IPS-20b (cell line): ENCODE data around the gene PCDH18.

Experiments used
- H3K27ac ChIP-seq: one replicate; pipeline ENCODE4 v1.5.1; 2013; ENCODE audit warnings: low read length
- H3K27me3 ChIP-seq: 2 replicates; pipeline ENCODE4 v1.6.1; 2013; ENCODE audit warnings: mild to moderate bottlenecking, low read length, inconsistent platforms; ENCODE audit not compliant: insufficient read depth
- H3K36me3 ChIP-seq: 2 replicates; pipeline ENCODE4 v1.6.1; 2013; ENCODE audit warnings: low read depth, mild to moderate bottlenecking, inconsistent platforms, low read length, moderate library complexity; ENCODE audit not compliant: insufficient read depth
- H3K4me1 ChIP-seq: 2 replicates; pipeline ENCODE4 v1.6.1; 2013; ENCODE audit warnings: mild to moderate bottlenecking, control low read depth, inconsistent platforms, low read length, moderate library complexity; ENCODE audit not compliant: insufficient read depth
- H3K4me3 ChIP-seq: 2 replicates; pipeline ENCODE4 v1.5.1; 2013; ENCODE audit warnings: mild to moderate bottlenecking, low read length, inconsistent platforms
- H3K9ac ChIP-seq: 2 replicates; pipeline ENCODE4 v1.6.1; 2013; ENCODE audit warnings: low read depth, mild to moderate bottlenecking, inconsistent platforms, low read length, moderate library complexity
- H3K9me3 ChIP-seq: 2 replicates; pipeline ENCODE4 v1.6.1; 2013; ENCODE audit warnings: mild to moderate bottlenecking, low read depth, low read length, inconsistent platforms; ENCODE audit not compliant: insufficient read depth

PCDH18 gene

GRCh38 chr4:137531986-137532868, at the start of gene PCDH18:
Gene PCDH18, minus strand, starts transcription at chr4:137532494. Its CDS starts 406 bp downstream, at chr4:137532088.
- Histone ChIP-seq H3K4me3 (peak within 1 kb of the TSS; percentile 90), H3K27ac (peak within 1 kb of the TSS; percentile 54), H3K9me3 (no peaks in the 10 kb centered on the region), H3K27me3 (no peaks in the 10 kb centered on the region), H3K4me1 (peaks cover 47% of the 10 kb centered on the region), H3K36me3 (peaks cover 34% of the 10 kb centered on the region), H3K9ac (peak within 1 kb of the TSS; percentile 84)

- Histone ChIP-seq H3K9me3 (no peaks in the 10 kb centered on the region), H3K36me3 (no peaks in the 10 kb centered on the region), H3K9ac (no peak overlapping the region), H3K27me3 (no peaks in the 10 kb centered on the region), H3K4me1 (no peaks in the 10 kb centered on the region), H3K4me3 (no peak overlapping the region), H3K27ac (no peak overlapping the region)
Measured at GRCh38 chr4:137576446-137576845, 44.2 kb upstream of the PCDH18 start.

DNA sequence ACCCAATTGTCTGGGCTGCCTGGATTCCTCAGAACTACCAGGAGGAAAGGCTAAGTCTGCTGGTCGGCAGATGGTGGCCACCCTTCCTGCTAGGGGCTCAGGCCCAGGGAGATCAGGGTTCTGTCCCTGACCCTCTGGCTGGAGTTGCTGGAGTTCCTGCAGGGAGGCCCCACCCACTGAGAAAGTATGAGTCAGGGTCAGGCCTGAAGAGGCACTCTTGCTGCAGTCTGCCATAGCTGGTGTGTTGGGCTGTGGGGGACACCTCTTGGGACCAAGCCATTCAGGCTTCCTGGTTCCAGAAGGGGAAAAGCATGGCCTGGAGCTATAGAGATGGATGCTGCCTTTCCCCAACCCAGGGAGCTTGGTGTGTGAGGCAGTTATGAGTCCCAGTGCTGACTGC, 40.4 kb upstream of the PCDH18 start:
- Histone ChIP-seq H3K4me3 (no peak overlapping the region), H3K9ac (no peak overlapping the region), H3K27me3 (no peaks in the 10 kb centered on the region), H3K9me3 (no peaks in the 10 kb centered on the region), H3K27ac (no peak overlapping the region), H3K36me3 (no peaks in the 10 kb centered on the region), H3K4me1 (no peaks in the 10 kb centered on the region)

DNA sequence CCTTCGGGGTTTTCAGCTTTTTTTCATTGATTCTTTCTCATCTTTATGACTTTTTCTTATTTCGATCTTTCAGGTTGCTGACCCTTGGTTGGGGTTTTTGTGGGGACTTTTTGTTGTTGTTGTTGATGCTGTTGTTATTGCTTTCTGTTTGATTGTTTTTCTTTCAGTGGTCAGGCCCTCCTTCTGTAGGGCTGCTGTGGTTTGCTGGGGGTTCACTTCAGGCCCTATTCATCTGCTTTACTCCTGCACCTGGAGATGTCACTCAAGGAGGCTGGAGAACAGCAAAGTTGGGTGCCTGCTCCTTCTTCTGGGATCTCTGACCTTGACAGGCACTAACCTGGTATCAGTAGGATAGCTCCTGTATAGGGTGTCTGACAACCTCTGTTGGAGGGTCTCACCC, 39.9 kb upstream of the PCDH18 start:
- no peaks in the 10 kb centered on the region for H3K4me1 ChIP-seq
- H3K27ac ChIP-seq: no peak overlapping the region
- H3K4me3 ChIP-seq: no peak overlapping the region
- no peak overlapping the region for H3K9ac ChIP-seq
- H3K27me3 ChIP-seq: no peaks in the 10 kb centered on the region
- no peaks in the 10 kb centered on the region for H3K9me3 ChIP-seq
- H3K36me3 ChIP-seq: no peaks in the 10 kb centered on the region

- Histone ChIP-seq H3K9me3 (no peaks in the 10 kb centered on the region), H3K36me3 (no peaks in the 10 kb centered on the region)
Measured at GRCh38 chr4:137559801-137560200, 27.5 kb upstream of the PCDH18 start.

GRCh38 chr4:137558951-137559350, 26.7 kb upstream of the PCDH18 start:
- Histone ChIP-seq H3K4me1 (no peaks in the 10 kb centered on the region), H3K36me3 (no peaks in the 10 kb centered on the region), H3K4me3 (no peak overlapping the region), H3K27me3 (no peaks in the 10 kb centered on the region), H3K9me3 (no peaks in the 10 kb centered on the region), H3K9ac (no peak overlapping the region), H3K27ac (no peak overlapping the region)

More at GRCh38 chr4:137559801-137560200, 27.5 kb upstream of the PCDH18 start:
- Histone ChIP-seq H3K4me1 (no peaks in the 10 kb centered on the region), H3K9ac (no peak overlapping the region), H3K27ac (no peak overlapping the region), H3K4me3 (no peak overlapping the region), H3K27me3 (no peaks in the 10 kb centered on the region)

DNA sequence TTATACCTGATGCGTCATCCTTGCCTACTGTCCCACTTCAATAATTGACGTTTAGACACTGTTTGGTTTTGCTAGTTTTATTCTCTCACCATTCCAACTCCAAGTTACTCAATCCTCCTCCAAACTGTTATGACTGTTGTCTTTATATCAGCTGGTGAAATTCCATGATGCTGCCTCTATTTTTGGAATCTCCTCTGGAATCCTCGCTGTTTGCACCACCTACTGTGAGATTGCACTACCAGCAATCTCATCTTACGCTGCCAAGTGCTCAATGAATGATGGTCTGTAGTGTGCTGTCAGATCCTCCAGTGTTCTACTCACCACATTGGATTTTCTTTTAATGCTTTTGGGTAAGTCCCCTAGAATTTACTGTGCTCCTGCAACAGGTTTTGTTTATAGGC, 13.2 kb upstream of the PCDH18 start:
- H3K9ac ChIP-seq: no peak overlapping the region
- no peak overlapping the region for H3K27ac ChIP-seq
- no peaks in the 10 kb centered on the region for H3K9me3 ChIP-seq
- H3K4me1 ChIP-seq: peaks cover 46% of the 10 kb centered on the region
- H3K4me3 ChIP-seq: peak overlapping the region; percentile 18; the same call in 1 of the 2 replicates
- H3K27me3 ChIP-seq: peaks cover 18% of the 10 kb centered on the region; the same call in 1 of the 2 replicates
- no peaks in the 10 kb centered on the region for H3K36me3 ChIP-seq

DNA sequence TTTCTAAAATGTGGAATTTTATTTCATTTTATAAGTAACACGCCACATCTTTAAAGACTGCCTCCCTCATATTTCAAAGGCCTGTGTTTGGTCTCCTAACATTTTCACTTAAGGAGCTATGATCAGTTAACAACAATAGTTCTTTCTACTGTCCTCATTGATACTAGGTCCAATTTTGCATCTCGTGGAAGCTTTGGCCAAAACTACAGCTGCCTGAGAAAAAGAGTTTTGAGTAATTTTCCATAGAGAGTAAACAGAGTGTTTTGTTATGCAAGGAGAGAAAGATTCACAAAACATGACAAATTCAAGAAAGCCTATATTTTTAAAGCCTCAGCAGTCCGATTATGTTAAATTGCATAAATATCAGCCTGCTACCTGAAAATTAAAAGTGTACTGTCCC, 11.4 kb upstream of the PCDH18 start:
- Histone ChIP-seq H3K4me1 (peaks cover 49% of the 10 kb centered on the region), H3K9me3 (no peaks in the 10 kb centered on the region), H3K4me3 (peak overlapping the region; percentile 48; the same call in 1 of the 2 replicates), H3K27me3 (peaks cover 18% of the 10 kb centered on the region; the same call in 1 of the 2 replicates), H3K9ac (peak overlapping the region; percentile 26; the same call in 1 of the 2 replicates), H3K36me3 (no peaks in the 10 kb centered on the region), H3K27ac (no peak overlapping the region)

GRCh38 chr4:137543198-137543597, 10.9 kb upstream of the PCDH18 start:
- Histone ChIP-seq H3K27me3 (peaks cover 18% of the 10 kb centered on the region; the same call in 1 of the 2 replicates), H3K4me1 (peaks cover 49% of the 10 kb centered on the region), H3K4me3 (peak overlapping the region; percentile 48; the same call in 1 of the 2 replicates), H3K27ac (no peak overlapping the region), H3K9me3 (no peaks in the 10 kb centered on the region), H3K36me3 (no peaks in the 10 kb centered on the region), H3K9ac (peak overlapping the region; percentile 26; the same call in 1 of the 2 replicates)

DNA sequence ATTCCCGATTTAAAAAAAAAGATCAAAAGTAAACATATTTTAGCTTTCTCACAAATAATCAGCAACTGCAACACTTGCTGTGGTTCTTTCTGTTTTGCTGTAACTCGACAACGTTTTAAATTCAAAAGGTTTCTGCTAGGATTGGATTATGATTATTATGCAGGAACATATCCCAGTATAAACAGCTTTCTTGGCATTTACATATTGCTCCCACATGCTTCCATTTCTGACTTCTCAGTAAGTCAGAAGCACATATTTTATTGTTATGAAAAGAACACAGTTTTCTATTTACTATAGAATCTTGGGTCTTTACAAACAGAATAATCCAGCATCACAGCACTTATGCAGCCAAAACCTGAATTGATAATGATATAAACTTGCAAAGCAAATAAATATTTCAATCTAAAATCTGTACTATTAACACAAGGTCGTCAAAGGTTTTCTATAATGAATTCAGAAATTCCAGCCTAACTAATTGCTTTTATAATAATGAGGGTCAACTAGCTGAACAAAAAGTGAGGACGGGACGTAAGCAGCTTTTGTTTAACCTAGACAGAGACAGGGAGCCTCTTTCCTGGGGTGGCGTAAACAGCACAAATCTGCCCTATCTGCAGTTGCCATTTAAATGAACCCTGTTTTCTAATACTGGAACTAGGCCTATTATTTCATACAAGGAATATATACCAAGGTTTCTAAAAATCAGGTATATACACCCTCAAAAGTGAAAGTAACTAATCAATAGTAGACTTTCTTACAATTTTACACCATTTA, 9.8 kb upstream of the PCDH18 start:
- Histone ChIP-seq H3K4me3 (peak overlapping the region; percentile 4), H3K36me3 (no peaks in the 10 kb centered on the region), H3K27ac (no peak overlapping the region), H3K27me3 (peaks cover 18% of the 10 kb centered on the region; the same call in 1 of the 2 replicates), H3K4me1 (peaks cover 49% of the 10 kb centered on the region), H3K9me3 (no peaks in the 10 kb centered on the region), H3K9ac (peak overlapping the region; percentile 28; the same call in 1 of the 2 replicates)

DNA sequence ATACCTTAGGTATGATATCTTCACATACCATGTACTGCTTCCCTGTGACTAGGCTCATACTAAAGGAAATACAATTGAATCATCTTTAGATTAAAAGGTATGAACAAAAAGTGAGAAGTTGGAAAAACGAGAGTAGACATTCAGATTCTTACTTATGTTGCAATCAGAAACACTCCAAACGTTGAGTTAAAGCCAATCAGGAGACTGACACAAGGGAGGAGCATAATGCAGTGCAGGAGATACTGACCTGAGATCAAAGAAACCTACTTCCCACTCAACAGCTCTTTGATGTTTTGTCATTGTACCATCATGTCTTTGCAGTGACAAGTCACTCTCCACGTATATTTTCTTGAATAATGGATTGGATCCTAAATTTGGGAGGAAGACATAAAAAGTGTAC, 8.9 kb upstream of the PCDH18 start:
- no peaks in the 10 kb centered on the region for H3K9me3 ChIP-seq
- H3K4me3 ChIP-seq: no peak overlapping the region
- H3K36me3 ChIP-seq: no peaks in the 10 kb centered on the region
- H3K27me3 ChIP-seq: peaks cover 18% of the 10 kb centered on the region; the same call in 1 of the 2 replicates
- no peak overlapping the region for H3K27ac ChIP-seq
- no peak overlapping the region for H3K9ac ChIP-seq
- peaks cover 51% of the 10 kb centered on the region for H3K4me1 ChIP-seq
